B cell (primary cell): ENCODE data around the gene SMKR1.

Source experiments
- EZH2 ChIP-seq: IDR thresholded peaks from 2 replicates; pipeline ENCODE4 v1.6.1; 2012; ENCODE audit warnings: borderline replicate concordance, low read depth, mild to moderate bottlenecking, moderate library complexity, low read length; ENCODE audit not compliant: insufficient read depth, poor library complexity, severe bottlenecking
- TF ChIP-seq, protein P1 (sequence below): fragments of 200-600 bp; IDR thresholded peaks from one replicate; pipeline ENCODE4 v1.8.0; 2022; ENCODE audit warnings: antibody characterized with exemption, mild to moderate bottlenecking

DNA sequence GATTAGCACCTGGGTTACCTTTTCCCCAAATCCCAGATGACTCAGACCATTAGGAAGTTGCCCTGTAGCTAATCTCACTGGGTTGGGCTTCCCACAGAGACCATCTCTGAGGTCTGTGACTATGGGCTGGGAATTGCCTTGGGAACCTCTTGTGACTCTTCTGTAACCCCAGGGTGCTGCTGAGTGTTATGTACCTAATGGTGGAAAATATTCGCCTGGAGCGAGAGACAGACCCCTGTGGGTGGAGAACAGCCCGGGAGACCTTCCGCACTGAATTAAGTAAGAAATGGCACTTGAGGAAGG, 48.1 kb upstream of the SMKR1 start:
- no peak for TF ChIP-seq EZH2
- TF ChIP-seq, protein P1, sequence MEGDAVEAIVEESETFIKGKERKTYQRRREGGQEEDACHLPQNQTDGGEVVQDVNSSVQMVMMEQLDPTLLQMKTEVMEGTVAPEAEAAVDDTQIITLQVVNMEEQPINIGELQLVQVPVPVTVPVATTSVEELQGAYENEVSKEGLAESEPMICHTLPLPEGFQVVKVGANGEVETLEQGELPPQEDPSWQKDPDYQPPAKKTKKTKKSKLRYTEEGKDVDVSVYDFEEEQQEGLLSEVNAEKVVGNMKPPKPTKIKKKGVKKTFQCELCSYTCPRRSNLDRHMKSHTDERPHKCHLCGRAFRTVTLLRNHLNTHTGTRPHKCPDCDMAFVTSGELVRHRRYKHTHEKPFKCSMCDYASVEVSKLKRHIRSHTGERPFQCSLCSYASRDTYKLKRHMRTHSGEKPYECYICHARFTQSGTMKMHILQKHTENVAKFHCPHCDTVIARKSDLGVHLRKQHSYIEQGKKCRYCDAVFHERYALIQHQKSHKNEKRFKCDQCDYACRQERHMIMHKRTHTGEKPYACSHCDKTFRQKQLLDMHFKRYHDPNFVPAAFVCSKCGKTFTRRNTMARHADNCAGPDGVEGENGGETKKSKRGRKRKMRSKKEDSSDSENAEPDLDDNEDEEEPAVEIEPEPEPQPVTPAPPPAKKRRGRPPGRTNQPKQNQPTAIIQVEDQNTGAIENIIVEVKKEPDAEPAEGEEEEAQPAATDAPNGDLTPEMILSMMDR, result no peak
